SK-N-SH treated with all-trans-retinoic acid at 6 μM for 48 hours (cell line): Measurements from ENCODE around the gene GCSAM.

Experiments used
- ARNTL ChIP-seq: fragments of 450-650 bp; formaldehyde crosslinking; IDR thresholded peaks from 2 replicates; pipeline ENCODE4 v1.5.0; 2020; ENCODE audit warnings: low read depth, mild to moderate bottlenecking, moderate library complexity, borderline replicate concordance
- CREB5 ChIP-seq: fragments of 250-450 bp; sonication (Bioruptor Pico); IDR thresholded peaks from 2 replicates; pipeline ENCODE4 v1.5.1; 2020; ENCODE audit warnings: low read depth, mild to moderate bottlenecking, moderate library complexity
- OSR1 ChIP-seq: fragments of 250-450 bp; sonication (Bioruptor Pico); IDR thresholded peaks from 2 replicates; pipeline ENCODE4 v1.8.0; 2022; ENCODE audit warnings: moderate library complexity, mild to moderate bottlenecking, inconsistent platforms
- PATZ1 ChIP-seq: fragments of 250-450 bp; sonication (Bioruptor Pico); IDR thresholded peaks from 2 replicates; pipeline ENCODE4 v1.8.0; 2020; ENCODE audit warnings: mild to moderate bottlenecking, moderate library complexity, borderline replicate concordance
- PPARA ChIP-seq: fragments of 250-450 bp; sonication (Bioruptor Pico); IDR thresholded peaks from 2 replicates; pipeline ENCODE4 v1.5.0; 2020; ENCODE audit warnings: mild to moderate bottlenecking, borderline replicate concordance
- RARB ChIP-seq: fragments of 250-450 bp; sonication (Bioruptor Pico); IDR thresholded peaks from 2 replicates; pipeline ENCODE4 v1.8.0; 2021; ENCODE audit warnings: mild to moderate bottlenecking, moderate library complexity
- SNAI2 ChIP-seq: fragments of 250-450 bp; sonication (Bioruptor Pico); IDR thresholded peaks from 2 replicates; pipeline ENCODE4 v1.5.0; 2020; ENCODE audit warnings: mild to moderate bottlenecking, moderate library complexity
- TCF4 ChIP-seq: fragments of 250-450 bp; sonication (Bioruptor Pico); IDR thresholded peaks from 2 replicates; pipeline ENCODE4 v1.8.0; 2021; ENCODE audit warnings: mild to moderate bottlenecking, moderate library complexity, borderline replicate concordance

DNA sequence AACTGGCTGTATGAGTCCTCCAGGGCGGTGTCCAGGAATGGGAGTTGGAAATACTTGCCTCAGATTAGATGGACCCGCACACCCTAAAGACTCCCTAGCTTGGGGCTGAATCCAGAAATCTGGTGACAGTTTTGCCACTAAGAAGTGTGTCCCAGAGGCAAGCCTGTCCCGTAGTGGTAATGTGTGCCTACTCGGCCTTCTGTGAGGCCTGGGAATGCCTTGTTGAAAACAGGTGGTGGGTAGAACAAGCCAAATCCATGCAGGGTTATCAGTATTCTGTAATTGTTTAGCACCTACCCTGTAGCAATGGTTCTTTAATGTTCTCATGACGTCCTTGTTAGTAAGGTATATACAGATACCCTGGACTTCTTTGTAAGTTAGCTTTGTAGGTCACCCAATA lies 45.3 kb downstream of the GCSAM start:
- TF ChIP-seq PATZ1 (no peak), PPARA (CRISPR knock-in tag) (no peak), CREB5 (CRISPR knock-in tag) (no peak), RARB (no peak), OSR1 (CRISPR knock-in tag) (no peak), ARNTL (no peak), TCF4 (no peak), SNAI2 (no peak)
